Fibroblast of skin of left biceps (primary cell): Measurements from ENCODE around the gene NAIF1.
"Not testable (repeated sequence)": the region's sequence is repeated elsewhere in the genome, so short reads cannot be mapped to it uniquely, and the experiment has no call there.

Source experiments
- DNase-seq, 2 experiments: peaks; one replicate each; pipeline ENCODE4 v3.0.0-alpha.2; 2013; ENCODE audit warnings: low read depth in 2 of 2

NAIF1 gene

DNA sequence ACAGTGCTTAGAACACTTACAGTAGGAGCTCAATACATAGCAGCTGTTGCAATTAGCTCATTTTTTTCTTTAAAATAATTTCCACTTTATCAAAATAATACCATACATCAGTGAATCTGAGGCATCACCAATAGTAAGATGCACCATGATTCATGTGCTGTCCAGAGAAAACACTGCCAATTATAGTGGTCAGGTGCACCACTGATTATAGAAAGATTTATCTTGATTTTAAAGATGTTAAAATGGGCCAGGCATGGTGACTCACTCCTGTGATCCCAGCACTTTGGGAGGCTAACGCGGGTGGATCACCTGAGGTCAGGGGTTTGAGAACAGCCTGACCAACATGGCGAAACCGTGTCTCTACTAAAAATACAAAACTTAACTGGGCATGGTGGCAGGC, 39.4 kb downstream of the NAIF1 start:
- no peak for DNase-seq

DNA sequence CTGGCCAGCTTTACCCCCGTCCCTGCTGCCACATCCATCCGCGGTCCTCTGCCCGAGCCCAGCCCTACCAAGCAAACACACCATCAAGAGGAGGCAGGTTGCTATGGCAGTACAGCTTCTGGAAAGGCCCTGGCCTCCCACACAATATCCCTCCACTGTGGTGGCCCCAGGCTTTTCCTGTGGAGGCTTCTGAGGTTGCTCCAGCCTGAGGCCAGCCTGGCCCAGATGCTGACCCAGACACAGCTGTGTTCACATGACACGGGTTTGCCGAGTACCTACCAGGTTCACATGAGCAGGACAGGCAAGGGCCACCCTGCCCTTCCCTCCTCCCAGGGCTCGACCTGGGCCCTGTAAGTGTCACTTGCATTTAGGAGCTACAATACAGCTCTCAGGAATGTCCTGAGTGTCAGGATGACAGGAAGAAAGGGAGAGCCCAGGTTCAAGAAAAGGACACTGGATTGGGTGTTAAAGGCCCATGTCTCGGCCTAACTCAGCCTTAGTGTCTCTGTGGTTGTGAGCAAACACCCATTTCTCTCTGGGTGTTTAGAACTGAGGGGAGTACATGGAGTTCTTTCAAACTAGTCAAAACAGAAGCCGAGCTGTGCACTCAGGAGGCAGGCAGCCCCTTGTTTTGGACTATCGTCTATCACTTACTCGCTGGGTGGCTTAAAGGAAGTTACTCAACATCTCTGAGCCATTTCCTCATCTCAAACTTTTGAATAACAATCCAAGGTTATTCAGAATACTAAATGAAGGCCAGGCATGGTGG, 40.2 kb downstream of the NAIF1 start:
- DNase-seq = no peak

DNA sequence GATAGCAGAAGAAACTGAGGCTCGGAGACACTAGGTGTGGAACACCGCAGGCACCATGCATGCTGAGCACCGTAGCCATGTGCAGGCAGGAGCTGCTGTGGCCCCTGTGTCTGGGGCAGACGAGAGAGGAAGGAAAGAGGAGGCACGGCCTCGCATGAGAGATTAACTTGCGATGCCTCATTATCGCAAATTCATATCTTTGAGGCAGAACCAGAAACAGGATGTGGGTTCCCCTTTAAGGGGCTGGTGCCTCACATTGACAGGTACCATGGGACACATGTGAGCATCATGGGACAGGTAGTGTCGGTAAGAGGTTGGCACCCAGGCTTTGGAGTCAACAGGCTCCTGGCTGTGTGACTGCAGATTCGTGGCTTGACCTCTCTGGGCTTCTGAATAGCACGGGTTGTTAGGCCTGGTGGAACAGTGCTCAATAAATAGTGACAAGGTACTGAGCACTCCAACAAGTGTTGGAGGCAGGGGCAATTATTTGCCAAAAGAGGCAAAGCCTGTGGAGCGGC, 40.8 kb downstream of the NAIF1 start:
- DNase-seq = no peak

DNA sequence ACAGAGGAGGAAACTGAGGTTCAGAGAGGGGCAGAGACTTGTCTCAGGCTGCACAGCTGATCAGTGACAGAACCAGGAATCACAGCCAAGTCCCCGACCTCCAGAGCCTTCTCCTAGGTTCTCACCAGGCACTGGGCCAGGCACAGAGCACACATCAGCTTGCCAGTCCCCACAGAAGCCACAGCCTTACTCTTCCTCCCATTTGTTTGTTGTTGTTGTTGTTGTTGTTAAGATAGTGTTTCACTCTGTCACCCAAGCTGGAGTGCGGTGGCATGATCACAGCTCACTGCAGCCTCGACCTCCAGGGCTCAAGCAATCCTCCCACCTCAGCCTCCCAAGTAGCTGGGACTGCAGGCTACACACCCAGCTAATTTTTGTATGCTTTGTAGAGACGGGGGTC, 41.4 kb downstream of the NAIF1 start:
- DNase-seq = no peak

DNA sequence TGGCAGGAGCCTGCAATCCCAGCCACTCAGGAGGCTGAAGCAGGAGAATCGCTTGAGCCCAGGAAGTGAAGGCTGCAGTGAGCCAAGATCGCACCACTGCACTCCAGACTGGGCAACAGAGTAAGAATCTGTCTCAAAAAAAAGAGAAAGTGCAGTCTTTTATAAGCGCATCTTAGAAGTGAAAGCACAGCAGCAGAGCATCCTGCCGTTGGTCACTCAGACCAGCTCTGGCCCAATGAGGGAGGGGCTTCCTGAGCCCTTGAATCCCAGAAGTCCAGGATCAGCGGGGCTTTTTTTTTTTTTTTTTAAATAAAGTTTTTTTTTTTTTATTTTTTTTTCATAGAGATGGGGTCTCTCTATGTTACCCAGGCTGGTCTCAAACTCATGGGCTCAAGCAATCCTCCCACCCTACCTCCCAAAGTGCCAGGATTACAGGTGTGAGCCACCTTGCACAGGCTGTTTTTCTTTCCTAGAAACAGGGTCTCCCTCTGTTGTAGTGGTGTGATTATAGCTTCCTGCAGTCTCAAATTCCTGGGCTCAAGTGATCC, 42.3 kb downstream of the NAIF1 start:
- no peak for DNase-seq

DNA sequence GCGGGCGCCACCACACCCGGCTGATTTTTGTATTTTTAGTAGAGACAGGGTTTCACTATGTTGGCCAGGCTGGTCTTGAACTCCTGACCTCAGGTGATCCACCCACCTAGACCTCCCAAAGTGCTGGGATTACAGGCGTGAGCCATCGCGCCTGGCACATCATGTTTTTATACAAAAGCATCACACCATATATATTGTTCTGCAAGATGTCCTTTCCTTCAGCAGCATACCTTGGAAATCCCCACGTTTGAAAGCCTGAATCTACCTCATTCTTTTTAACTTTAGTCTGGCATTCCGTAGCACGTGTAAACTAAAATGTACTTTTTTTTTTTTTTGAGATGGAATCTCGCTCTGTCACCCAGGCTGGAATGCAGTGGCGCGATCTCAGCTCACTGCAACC, 43.4 kb downstream of the NAIF1 start:
- DNase-seq = not testable (repeated sequence)

DNA sequence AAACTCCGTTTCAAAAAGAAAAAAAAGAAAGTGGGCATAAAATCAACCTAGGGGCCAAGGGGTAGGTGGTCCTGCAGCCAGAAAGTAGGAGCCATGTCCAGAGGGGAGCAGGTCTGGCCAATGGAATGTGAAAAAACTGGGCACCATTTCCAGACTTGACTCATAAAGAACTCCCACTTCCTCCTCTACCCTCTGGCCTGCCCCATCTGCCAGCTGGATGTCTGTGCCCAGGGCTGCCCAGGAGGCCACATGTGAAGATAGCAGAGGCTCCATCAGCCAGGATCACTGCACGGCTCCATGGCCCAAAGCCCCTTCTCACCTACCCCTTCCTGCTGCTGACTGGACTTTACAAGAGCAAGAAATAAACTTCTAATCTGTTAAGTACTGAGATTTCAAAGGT, 44.2 kb downstream of the NAIF1 start:
- DNase-seq = no peak

DNA sequence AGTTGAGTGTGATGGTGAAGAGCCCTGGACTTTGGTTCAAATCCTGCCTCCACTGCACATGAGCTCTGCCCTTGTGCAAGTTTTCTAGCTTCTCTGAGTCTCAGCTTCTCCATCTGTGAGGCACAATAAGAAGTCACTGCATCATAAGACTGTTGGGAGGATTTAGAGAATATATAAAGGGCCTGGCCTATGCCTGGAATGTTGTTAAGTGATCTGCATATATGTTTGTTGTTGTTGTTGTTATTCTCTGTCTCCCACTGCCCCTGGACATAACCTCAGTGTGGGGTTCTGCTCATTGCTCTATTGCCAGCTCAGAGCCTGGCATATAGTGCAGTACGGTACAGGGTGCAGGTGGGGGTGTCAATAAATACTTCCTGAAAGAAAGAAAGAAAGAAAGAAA, 46.0 kb downstream of the NAIF1 start:
- no peak for DNase-seq

DNA sequence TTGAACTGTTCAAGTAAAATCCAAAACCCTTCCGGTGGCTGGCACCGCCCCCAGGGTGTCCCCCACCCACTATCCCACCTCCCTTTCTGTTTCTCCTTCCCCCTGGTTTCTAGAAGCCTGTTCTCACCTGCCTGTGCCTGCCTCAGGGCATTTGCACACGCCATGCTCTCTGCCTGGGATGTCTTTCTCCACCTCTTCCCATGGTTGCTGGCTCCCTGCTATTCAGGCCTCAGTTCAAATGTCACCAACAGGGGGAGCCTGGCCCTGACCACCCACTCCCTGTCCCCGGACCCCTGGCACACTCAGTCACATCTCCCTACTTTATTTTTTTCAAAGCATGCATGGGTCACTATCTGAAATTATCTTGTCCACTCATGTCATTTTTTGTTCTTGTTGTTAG, 46.4 kb downstream of the NAIF1 start:
- DNase-seq = no peak

DNA sequence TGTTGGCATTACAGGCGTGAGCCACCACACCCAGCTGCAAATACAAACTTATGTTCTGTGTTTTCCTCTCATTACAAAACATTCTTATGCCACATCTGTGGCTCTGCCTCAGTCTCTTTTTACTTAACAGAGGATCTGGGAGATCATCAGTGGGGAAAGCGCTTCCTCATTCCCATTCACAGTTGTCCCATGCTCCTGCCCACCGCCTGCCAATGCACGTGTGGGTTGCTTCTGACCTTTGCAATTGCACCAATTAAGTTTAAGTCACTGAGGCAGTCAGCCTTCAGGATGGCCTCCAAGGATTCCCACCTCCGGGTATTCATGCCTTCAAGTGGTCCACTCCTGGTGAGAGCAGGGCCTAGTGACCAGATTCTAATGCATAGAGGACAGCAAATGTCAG, 51.4 kb downstream of the NAIF1 start:
- no peak for DNase-seq
